GM12801 (cell line): ENCODE measurements around the gene BMPR1A.

Experiments
- TF ChIP-seq, protein P1 (sequence below): IDR thresholded peaks from one replicate; pipeline ENCODE4 v1.5.1; 2011; ENCODE audit warnings: control low read depth; ENCODE audit not compliant: insufficient read length; ENCODE audit errors: extremely low read depth

BMPR1A gene

GRCh38 chr10:86876748-86877147, 120.3 kb downstream of the BMPR1A start:
- TF ChIP-seq, protein P1, sequence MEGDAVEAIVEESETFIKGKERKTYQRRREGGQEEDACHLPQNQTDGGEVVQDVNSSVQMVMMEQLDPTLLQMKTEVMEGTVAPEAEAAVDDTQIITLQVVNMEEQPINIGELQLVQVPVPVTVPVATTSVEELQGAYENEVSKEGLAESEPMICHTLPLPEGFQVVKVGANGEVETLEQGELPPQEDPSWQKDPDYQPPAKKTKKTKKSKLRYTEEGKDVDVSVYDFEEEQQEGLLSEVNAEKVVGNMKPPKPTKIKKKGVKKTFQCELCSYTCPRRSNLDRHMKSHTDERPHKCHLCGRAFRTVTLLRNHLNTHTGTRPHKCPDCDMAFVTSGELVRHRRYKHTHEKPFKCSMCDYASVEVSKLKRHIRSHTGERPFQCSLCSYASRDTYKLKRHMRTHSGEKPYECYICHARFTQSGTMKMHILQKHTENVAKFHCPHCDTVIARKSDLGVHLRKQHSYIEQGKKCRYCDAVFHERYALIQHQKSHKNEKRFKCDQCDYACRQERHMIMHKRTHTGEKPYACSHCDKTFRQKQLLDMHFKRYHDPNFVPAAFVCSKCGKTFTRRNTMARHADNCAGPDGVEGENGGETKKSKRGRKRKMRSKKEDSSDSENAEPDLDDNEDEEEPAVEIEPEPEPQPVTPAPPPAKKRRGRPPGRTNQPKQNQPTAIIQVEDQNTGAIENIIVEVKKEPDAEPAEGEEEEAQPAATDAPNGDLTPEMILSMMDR, result no peak

- TF ChIP-seq, protein P1, result no peak
These were observed 122.7 kb downstream of the BMPR1A start for GRCh38 chr10:86878983-86879713.

DNA sequence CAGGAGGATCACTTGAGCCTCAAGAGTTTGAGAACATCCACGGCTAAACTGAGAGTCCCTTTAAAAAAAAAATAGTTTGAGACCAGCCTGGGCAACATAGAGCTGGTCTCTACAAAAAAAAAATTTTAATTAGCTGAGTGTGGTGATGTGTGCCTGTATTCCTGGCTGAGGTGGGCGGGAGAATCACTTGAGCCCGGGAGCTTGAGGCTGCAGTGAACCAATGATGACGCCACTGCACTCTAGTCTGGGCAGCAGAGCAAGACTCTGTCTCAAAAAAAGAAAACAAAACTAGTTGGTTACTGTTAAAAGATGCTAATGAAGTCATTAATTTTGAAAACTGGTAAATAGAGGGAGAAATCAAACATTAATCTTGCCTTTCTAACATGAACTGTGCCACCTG, 124.6 kb downstream of the BMPR1A start:
- TF ChIP-seq, protein P1, result no peak

DNA sequence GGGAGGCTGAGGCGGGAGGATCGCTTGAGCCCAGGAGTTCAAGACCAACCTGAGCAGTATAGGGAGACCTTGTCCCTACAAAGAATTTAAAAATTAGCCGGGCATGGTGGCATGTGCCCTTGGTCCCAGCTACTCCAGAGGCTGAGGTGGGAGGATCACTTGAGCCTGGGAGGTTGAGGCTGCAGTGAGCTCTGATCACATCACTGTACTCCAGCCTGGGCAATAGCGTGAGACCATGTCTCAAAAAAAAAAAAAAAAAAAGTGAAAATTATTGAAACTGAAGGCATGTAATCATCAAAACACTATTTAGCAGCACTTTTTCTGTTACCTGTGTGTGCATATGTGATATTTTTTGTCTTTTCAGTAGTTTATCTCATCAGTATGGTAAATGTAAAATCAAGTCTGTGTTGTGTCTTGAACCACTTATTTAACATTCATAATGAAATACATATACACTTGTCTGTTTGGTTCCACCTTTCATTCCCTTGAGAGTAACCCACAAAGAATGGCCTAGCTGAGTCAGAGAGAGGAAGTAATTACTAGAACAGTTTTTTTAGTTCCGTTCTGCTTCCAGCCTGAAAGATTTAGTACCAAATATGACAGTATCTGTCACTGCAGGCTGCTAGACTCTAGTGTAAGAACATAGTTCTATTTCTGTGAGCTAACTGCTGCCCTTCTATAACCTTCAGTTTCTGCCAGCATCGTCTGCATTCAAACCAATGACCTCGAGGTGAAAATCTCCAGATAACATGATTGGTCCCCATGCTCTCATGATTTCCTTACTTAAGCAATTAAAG, 132.4 kb downstream of the BMPR1A start:
- TF ChIP-seq, protein P1, result no peak

GRCh38 chr10:86889997-86890396, 133.6 kb downstream of the BMPR1A start:
- TF ChIP-seq, protein P1, result no peak

DNA sequence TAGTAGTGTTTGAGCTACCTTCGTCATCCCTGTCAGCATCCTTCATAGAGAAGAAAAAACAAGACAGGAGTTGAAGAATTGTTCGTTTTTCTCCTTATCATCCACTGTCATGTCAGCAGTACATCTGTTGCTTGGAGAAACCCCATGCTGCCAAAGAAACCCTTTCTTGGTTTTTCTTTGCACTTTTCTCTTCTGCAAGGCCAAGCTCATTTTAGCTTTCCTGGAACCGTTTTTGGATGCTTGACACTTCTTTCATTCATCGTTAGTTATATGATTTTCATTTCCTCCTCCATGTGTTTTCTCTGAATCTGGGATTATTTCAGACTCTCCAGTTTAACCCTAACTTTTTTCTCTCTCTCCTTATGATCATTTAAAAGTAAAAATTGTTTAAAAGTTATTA, 142.1 kb downstream of the BMPR1A start:
- TF ChIP-seq, protein P1, result no peak

DNA sequence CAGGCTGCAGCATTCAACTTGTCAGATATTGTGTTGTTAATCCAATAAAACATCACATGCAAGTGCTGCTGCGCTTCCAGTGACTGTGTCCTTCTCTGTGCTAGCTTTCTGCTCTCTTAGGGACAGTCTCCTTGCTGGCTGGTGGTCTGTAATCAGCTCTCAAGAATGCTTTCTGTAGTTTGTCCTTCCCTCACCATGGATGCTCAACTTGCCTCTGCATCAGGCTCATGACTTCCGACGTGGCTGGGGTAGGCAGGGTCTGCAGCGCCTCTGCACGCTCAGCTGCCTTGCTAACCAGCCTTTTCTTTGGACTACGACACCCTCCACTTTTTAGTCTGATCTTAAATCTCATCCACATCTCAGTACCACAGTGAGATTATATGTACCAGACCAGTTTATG, 142.7 kb downstream of the BMPR1A start:
- TF ChIP-seq, protein P1, result no peak
